Lower leg skin (tissue), 4 donors: ENCODE data around the gene MEIS2. TPM values are rescaled to one million over a fixed set of nuclear protein-coding genes. Genes with fewer than 3 reads are reported as not detected.

Source experiments
- DNase-seq, 2 donors: peaks; one replicate each; pipeline ENCODE4 v3.0.0-alpha.2; 2019; ENCODE audit warnings: low spot score in 2 of 2
- H3K4me3 ChIP-seq: fragments of 200-600 bp; sonication (generic); 2 replicates; pipeline ENCODE4 v1.5.1; 2017; ENCODE audit warnings: mild to moderate bottlenecking, low read depth; ENCODE audit not compliant: poor library complexity, severe bottlenecking
- POLR2A ChIP-seq, 2 donors: fragments of 450-650 bp; IDR thresholded peaks; one replicate each; pipeline ENCODE4 v1.6.1; 2016 to 2017; ENCODE audit warnings: antibody characterized with exemption in 2 of 2, mild to moderate bottlenecking in 1 of 2, moderate library complexity in 1 of 2
- WGBS, 2 donors: methylation state at CpG; one replicate each; pipeline ENCODE4 v1.1.5; 2018; 5-methylcytosine and 5-hydroxymethylcytosine counted together
- intact Hi-C: fragments of 100-400 bp; cut with DNase I; formaldehyde crosslinking; loops from one replicate; pipeline ENCODE4 v1.15.0; 2023; ENCODE audit warnings: low total_unique reads
- total RNA-seq, 4 donors: library from RNA; depleted of rRNA; stranded (reverse); fragments of >200 nt; gene quantifications; one replicate each; pipeline ENCODE4 v1.1.0, GENCODE V29; 2016
- TF ChIP-seq, protein P1 (sequence below), 3 donors: fragments of 450-650 bp; IDR thresholded peaks; one replicate each; pipeline ENCODE4 v1.5.1; 2016; ENCODE audit warnings: antibody characterized with exemption in 3 of 3, mild to moderate bottlenecking in 3 of 3, moderate library complexity in 2 of 3

The MEIS2 gene
- total RNA-seq, 4 donors from 2014 or later: 12.9 to 18.5 (median 15.8) TPM

DNA sequence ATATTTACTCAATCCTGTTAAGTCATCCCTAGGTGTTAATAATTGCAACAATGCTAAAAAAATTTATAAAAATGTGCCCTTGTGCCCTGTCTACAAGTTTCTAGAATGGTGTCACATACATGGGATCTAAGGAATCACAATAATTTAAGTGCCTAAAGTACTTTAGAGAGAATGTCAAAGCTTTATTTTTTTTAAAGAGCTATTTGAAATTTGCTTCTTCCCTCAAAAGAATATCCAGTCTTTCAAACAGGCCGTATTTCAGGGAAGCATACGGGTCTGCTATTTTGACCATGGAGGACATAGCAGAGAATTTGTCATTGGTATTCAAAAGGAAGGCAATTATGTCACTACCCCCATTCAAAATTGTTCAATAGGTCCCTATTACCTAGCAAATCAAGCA is 29.7 kb downstream of the MEIS2 start:
- H3K4me3 ChIP-seq: no peak overlapping the region
- intact Hi-C loops: no loop called here
- WGBS, 2 donors: 77 to 95% methylated on average over 2 of the region's 2 CpGs
- no peak for DNase-seq
- TF ChIP-seq, protein P1, sequence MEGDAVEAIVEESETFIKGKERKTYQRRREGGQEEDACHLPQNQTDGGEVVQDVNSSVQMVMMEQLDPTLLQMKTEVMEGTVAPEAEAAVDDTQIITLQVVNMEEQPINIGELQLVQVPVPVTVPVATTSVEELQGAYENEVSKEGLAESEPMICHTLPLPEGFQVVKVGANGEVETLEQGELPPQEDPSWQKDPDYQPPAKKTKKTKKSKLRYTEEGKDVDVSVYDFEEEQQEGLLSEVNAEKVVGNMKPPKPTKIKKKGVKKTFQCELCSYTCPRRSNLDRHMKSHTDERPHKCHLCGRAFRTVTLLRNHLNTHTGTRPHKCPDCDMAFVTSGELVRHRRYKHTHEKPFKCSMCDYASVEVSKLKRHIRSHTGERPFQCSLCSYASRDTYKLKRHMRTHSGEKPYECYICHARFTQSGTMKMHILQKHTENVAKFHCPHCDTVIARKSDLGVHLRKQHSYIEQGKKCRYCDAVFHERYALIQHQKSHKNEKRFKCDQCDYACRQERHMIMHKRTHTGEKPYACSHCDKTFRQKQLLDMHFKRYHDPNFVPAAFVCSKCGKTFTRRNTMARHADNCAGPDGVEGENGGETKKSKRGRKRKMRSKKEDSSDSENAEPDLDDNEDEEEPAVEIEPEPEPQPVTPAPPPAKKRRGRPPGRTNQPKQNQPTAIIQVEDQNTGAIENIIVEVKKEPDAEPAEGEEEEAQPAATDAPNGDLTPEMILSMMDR (IDR thresholded peaks at IDR 0.05): no peak

GRCh38 chr15:37061996-37062395 is 38.4 kb downstream of the MEIS2 start:
- intact Hi-C loops: no loop called here
- no peak for DNase-seq
- WGBS, 2 donors: 56 to 72% methylated on average over 1 of the region's 1 CpG
- TF ChIP-seq, protein P1 (IDR thresholded peaks at IDR 0.05): no peak
- no peak for TF ChIP-seq POLR2A (IDR thresholded peaks at IDR 0.05)
- H3K4me3 ChIP-seq: no peak overlapping the region

DNA sequence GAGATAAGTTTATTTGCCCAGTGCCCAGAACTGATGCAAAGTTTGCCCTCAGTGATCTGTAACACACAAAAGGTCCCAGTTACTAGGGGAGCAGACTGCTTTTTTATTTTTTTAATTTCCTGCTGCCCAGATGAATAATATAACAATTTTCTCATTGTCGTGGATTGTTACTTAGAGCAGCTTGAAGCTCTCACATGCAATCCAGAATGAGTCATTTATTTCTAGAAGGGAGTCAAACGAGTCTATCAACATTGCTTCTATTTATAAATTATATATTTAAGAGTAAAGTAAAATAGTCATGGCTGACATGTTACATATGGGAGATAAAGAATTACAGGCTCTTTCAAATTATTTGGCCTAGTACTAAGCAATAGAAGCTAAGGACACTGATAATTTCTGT is 41.3 kb downstream of the MEIS2 start:
- TF ChIP-seq, protein P1 (IDR thresholded peaks at IDR 0.05): no peak
- TF ChIP-seq POLR2A (IDR thresholded peaks at IDR 0.05): no peak
- WGBS, 2 donors: 10 to 13% methylated on average over 2 of the region's 2 CpGs
- no peak overlapping the region for H3K4me3 ChIP-seq
- DNase-seq: no peak
- intact Hi-C loops: no loop called here

DNA sequence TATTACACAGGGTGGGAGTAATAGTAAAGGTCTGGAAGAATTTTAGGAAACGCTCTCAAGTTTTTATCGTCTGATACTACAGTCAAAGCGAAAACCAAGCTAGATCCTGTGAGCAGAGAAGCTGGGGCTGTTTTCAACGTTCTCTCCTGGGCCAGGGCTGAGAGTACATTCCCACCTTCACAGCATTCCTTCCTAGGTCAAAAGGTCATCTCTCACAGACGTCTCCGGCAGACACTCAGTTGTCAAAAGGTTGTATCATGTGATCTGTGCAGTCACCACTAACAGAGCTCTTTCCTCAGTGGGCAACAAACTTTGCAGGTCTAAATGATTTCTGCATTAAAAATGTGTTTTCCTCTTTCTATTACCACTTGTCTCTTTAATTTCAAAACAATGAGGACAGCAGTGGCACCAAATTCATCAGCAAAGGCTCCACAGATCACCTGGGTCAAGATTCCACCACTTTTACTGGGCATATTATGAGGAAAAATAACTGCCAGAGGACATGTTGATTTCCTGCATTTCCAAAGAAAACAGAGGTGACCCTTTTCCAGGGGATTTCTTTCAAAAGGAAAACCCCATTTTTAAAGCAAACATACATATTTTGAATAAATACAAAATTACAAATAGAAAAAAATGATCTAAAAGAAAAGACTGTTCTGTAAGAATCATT is 41.9 kb downstream of the MEIS2 start:
- H3K4me3 ChIP-seq: no peak overlapping the region
- intact Hi-C loops: no loop called here
- no peak for DNase-seq
- 58 to 65% methylated on average over 6 of the region's 6 CpGs for WGBS, 2 donors
- no peak for TF ChIP-seq POLR2A (IDR thresholded peaks at IDR 0.05)
- TF ChIP-seq, protein P1 (IDR thresholded peaks at IDR 0.05): no peak

DNA sequence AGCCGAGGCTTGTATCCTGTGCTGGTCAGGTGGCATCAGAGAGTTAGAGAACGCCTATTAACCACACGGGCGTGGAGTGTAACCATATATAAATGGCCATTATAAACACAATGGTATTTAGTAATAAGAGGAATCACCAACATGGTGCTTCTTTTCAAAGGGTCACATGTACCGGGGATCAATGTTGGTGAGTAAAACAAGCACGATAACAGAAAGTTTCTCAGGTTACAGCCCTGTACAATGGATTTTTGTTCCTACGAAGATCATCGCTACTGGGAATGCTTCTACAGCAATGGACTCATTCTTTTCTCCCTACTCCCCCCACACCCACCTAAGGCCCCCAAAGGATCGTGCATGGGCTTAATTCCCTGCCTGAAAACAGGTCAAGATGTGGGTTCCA is 42.5 kb downstream of the MEIS2 start:
- WGBS, 2 donors: 87 to 90% methylated on average over 9 of the region's 9 CpGs
- TF ChIP-seq POLR2A (IDR thresholded peaks at IDR 0.05): no peak
- TF ChIP-seq, protein P1 (IDR thresholded peaks at IDR 0.05): no peak
- H3K4me3 ChIP-seq: no peak overlapping the region
- DNase-seq: no peak
- intact Hi-C loops: no loop called here

- no peak for DNase-seq
- intact Hi-C loops: no loop called here
- no peak overlapping the region for H3K4me3 ChIP-seq
- WGBS, 2 donors: 89 to 91% methylated on average over 7 of the region's 7 CpGs
- TF ChIP-seq POLR2A (IDR thresholded peaks at IDR 0.05): no peak
- TF ChIP-seq, protein P1 (IDR thresholded peaks at IDR 0.05): no peak
Observed at GRCh38 chr15:37057256-37057655, 43.1 kb downstream of the MEIS2 start.
